Transverse colon (tissue), 4 donors: ENCODE data around the gene METTL21A. TPM values are rescaled to one million over a fixed set of nuclear protein-coding genes. Genes with fewer than 3 reads are reported as not detected.

Source experiments
- DNase-seq: peaks from one replicate; pipeline ENCODE4 v3.0.0-alpha.2; 2019
- H3K27ac ChIP-seq, 4 donors: fragments of 200-600 bp; sonication (generic); 2 replicates each; pipeline ENCODE4 v1.5.1; 2016 to 2018; ENCODE audit warnings: inconsistent platforms in 4 of 4
- H3K27me3 ChIP-seq: fragments of 200-600 bp; sonication (generic); 2 replicates; pipeline ENCODE4 v1.5.1; 2017; ENCODE audit warnings: inconsistent platforms
- H3K36me3 ChIP-seq, 4 donors: fragments of 200-600 bp; sonication (generic); 2 replicates each; pipeline ENCODE4 v1.5.1; 2017 to 2019; ENCODE audit warnings: inconsistent platforms in 4 of 4
- H3K4me1 ChIP-seq, 4 donors: fragments of 200-600 bp; sonication (generic); 2 replicates each; pipeline ENCODE4 v1.5.1; 2017 to 2020; ENCODE audit warnings: inconsistent platforms in 4 of 4
- H3K4me3 ChIP-seq, 4 donors: fragments of 200-600 bp; sonication (generic); 1 replicate in 1 of 4; 2 replicates in 3 of 4; pipeline versions ENCODE4 v1.5.1 to v1.6.1; 2017 to 2019; ENCODE audit warnings: inconsistent platforms in 4 of 4
- H3K9me3 ChIP-seq, 2 donors: fragments of 200-600 bp; sonication (generic); 2 replicates each; pipeline ENCODE4 v1.5.1; 2017 to 2019; ENCODE audit warnings: inconsistent platforms in 2 of 2
- EP300 ChIP-seq: sonication (generic); formaldehyde crosslinking; IDR thresholded peaks from one replicate; pipeline ENCODE4 v1.6.1; 2017; ENCODE audit warnings: antibody characterized with exemption, low read depth
- POLR2A ChIP-seq: fragments of 450-650 bp; IDR thresholded peaks from one replicate; pipeline ENCODE4 v1.6.1; 2016; ENCODE audit warnings: antibody characterized with exemption, mild to moderate bottlenecking, moderate library complexity
- POLR2AphosphoS5 ChIP-seq, 3 donors: sonication (generic); formaldehyde crosslinking; IDR thresholded peaks; one replicate each; pipeline ENCODE4 v1.6.1; 2016; ENCODE audit warnings: antibody characterized with exemption in 3 of 3
- WGBS, 2 donors: methylation state at CpG; one replicate each; pipeline ENCODE4 v1.1.5; 2018; ENCODE audit warnings: low coverage in 1 of 2; 5-methylcytosine and 5-hydroxymethylcytosine counted together
- in situ Hi-C, 4 donors: fragments of 200-750 bp; cut with MboI; loops; one replicate each; pipeline versions ENCODE4 v1.15.0 to v1.15.1; 2017; ENCODE audit warnings: low sequenced_read_pairs in 3 of 4, low pct_ligation_motif_present in 1 of 4, low pct_unique_long_range_greater_than_20kb in 1 of 4
- intact Hi-C: fragments of 100-400 bp; cut with DNase I; formaldehyde crosslinking; loops from one replicate; pipeline ENCODE4 v1.15.1; 2023; ENCODE audit warnings: low total_unique reads
- small RNA-seq, 4 donors: library from RNA; depleted of rRNA; stranded (forward); fragments of <200 nt; gene quantifications; one replicate each; pipeline ENCODE3, GENCODE V24; 2016
- total RNA-seq, 4 donors: library from RNA; depleted of rRNA; stranded (reverse); fragments of >200 nt; gene quantifications; one replicate each; pipeline ENCODE4 v1.1.0, GENCODE V29; 2016
- TF ChIP-seq, protein P1 (sequence below), 5 experiments: fragments of 200-600 bp in 3 of 5; fragments of 450-650 bp in 2 of 5; sonication (generic) in 3 of 5; IDR thresholded peaks; 1 replicate in 2 of 5; 2 replicates in 3 of 5; pipeline ENCODE4 v1.5.1; 2016 to 2017; ENCODE audit warnings: antibody characterized with exemption in 5 of 5, inconsistent platforms in 3 of 5, mild to moderate bottlenecking in 2 of 5, moderate library complexity in 1 of 5

Gene METTL21A
- total RNA-seq, 4 donors from 2014 or later = 0.60 to 25.4 (median 17.7) TPM

DNA sequence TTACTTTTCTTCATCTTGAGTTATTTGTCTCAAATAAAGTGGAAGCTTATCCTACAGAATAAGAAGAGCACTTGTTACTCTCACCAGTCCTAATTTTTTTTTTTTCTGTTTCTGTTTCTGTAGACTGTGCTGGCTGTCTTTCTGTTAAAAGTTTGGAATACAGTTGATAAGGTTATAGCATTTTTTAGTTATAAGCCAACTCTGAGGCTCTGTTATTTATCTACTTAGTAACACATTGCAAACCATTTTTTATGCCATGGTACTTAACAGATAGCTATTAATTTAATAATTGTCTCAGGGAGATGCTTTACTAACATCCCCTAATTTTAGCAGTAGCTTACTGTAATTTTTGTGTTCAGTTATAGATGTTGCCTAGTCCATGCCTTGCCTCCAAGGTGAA is 57.5 kb downstream of the METTL21A start:
- Histone ChIP-seq H3K27me3 (no peaks in the 10 kb centered on the region), H3K9me3 (no peaks in the 10 kb centered on the region), H3K4me3 (no peak overlapping the region), H3K4me1 (no peaks in the 10 kb centered on the region), H3K27ac (no peak overlapping the region), H3K36me3 (peaks cover 0 to 37% (median 9%) of the 10 kb centered on the region in 4 donors)
- intact Hi-C loops = no loop called here
- no peak for TF ChIP-seq EP300
- TF ChIP-seq POLR2AphosphoS5 (IDR thresholded peaks at IDR 0.05) = no peak
- no peak for TF ChIP-seq POLR2A
- TF ChIP-seq, protein P1, sequence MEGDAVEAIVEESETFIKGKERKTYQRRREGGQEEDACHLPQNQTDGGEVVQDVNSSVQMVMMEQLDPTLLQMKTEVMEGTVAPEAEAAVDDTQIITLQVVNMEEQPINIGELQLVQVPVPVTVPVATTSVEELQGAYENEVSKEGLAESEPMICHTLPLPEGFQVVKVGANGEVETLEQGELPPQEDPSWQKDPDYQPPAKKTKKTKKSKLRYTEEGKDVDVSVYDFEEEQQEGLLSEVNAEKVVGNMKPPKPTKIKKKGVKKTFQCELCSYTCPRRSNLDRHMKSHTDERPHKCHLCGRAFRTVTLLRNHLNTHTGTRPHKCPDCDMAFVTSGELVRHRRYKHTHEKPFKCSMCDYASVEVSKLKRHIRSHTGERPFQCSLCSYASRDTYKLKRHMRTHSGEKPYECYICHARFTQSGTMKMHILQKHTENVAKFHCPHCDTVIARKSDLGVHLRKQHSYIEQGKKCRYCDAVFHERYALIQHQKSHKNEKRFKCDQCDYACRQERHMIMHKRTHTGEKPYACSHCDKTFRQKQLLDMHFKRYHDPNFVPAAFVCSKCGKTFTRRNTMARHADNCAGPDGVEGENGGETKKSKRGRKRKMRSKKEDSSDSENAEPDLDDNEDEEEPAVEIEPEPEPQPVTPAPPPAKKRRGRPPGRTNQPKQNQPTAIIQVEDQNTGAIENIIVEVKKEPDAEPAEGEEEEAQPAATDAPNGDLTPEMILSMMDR (IDR thresholded peaks at IDR 0.05) = no peak
- in situ Hi-C loops = no loop called here
- no peak for DNase-seq

DNA sequence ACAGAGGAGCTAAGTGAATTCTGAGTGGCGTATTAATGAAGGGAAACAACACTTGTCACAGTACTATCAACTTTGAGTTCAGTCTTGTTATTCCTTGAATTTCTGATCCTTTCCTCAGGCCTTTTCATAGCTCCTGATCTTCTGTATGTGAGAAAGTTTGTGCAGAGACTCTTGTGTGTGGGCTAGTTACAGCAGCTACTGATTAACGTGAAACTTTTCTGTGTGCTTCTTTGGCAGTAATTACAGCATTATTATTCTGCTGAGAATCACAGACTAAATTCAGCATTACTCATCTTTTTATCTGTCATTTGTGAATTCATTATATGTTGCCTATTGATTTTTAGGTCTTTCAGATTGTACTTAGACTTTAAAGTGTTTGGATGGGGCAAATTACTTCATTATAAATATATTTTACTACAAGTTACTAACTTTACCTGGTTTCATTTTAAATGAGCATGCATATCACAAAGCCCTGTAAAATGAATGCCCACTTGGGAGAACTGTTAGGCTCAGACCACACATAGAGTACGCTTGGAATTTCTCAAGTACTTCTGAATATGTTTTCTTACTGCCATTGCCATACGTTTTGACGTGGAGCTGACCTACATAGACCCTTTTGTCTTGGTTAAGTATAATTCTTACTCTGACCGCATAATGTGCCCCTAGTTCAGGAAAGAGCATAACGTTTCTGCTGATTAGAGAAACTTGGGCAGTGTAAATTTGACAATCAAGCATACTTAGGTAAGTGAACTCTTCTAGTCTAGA is 59.3 kb downstream of the METTL21A start:
- in situ Hi-C loops (no loop called here), intact Hi-C loops (no loop called here)
- Histone ChIP-seq H3K27me3 (no peaks in the 10 kb centered on the region), H3K36me3 (peaks cover 0 to 40% (median 8%) of the 10 kb centered on the region in 4 donors), H3K27ac (no peak overlapping the region), H3K4me3 (no peak overlapping the region), H3K9me3 (no peaks in the 10 kb centered on the region), H3K4me1 (no peaks in the 10 kb centered on the region)
- TF ChIP-seq POLR2AphosphoS5 (IDR thresholded peaks at IDR 0.05) (no peak), POLR2A (no peak), EP300 (no peak)
- TF ChIP-seq, protein P1 (IDR thresholded peaks at IDR 0.05) = no peak
- WGBS, 2 donors = 84 to 88% methylated on average over 6 to 7 of the region's 7 CpGs
- no peak for DNase-seq

Small RNAs within 50 kb of the gene (small RNA-seq; reads per million reads assigned to genes)
- 0 reads per million in 4 donors for gene RPS29P9

Other genes with a start within 250 kb of the METTL21A start
- 10 to 100 TPM; 41.9 to 56.1 (median 51.9) TPM for gene CREB1, start 95.4 kb downstream of the METTL21A start, total RNA-seq
- gene CCNYL1, start 86.2 kb upstream of the METTL21A start, total RNA-seq = 10 to 100 TPM; 30.0 to 99.5 (median 31.7) TPM
- gene FZD5, start 144.5 kb upstream of the METTL21A start, total RNA-seq = 100 to 1,000 TPM in 3 of 4 donors, 10 to 100 TPM in 1; 70.3 to 150 (median 141) TPM